Measurements from ENCODE around the gene C16orf86.

- no peak for TF ChIP-seq CTCF (IDR thresholded peaks at IDR 0.05; ENCODE audit: insufficient read depth, low read length, poor library complexity, severe bottlenecking)
- no peak for TF ChIP-seq EZH2phosphoT487 (conservative IDR thresholded peaks at IDR 0.05; ENCODE audit: low read length)
Observed at GRCh38 chr16:67664871-67665270, 1.7 kb upstream of the C16orf86 start.
